KMS-11 (cell line): ENCODE data around the gene UBE2F.

Source experiments
- H2AFZ ChIP-seq: fragments of 200-600 bp; sonication (generic); 2 replicates; pipeline ENCODE4 v1.6.1; 2016; ENCODE audit warnings: antibody characterized with exemption, mixed run types, low read depth
- H3K27ac ChIP-seq: fragments of 200-600 bp; sonication (generic); 2 replicates; pipeline ENCODE4 v1.6.1; 2016; ENCODE audit warnings: mild to moderate bottlenecking, mixed run types
- H3K27me3 ChIP-seq: fragments of 200-600 bp; sonication (generic); 2 replicates; pipeline ENCODE4 v1.6.1; 2017; ENCODE audit warnings: mild to moderate bottlenecking, low read depth, mixed run types, moderate library complexity; ENCODE audit not compliant: insufficient read depth
- H3K36me3 ChIP-seq: fragments of 200-600 bp; sonication (generic); 2 replicates; pipeline ENCODE4 v1.6.1; 2017; ENCODE audit warnings: mild to moderate bottlenecking, mixed run types; ENCODE audit not compliant: insufficient read depth
- H3K4me1 ChIP-seq: fragments of 200-600 bp; sonication (generic); 2 replicates; pipeline ENCODE4 v1.6.1; 2016; ENCODE audit warnings: mild to moderate bottlenecking, low read depth, mixed run types; ENCODE audit not compliant: poor library complexity, severe bottlenecking
- H3K4me2 ChIP-seq: fragments of 200-600 bp; sonication (generic); 2 replicates; pipeline ENCODE4 v1.7.0; 2016; ENCODE audit warnings: mild to moderate bottlenecking, mixed run types
- H3K4me3 ChIP-seq: fragments of 200-600 bp; sonication (generic); IDR thresholded peaks from 2 replicates; pipeline ENCODE4 v1.6.1; 2017; ENCODE audit warnings: low read depth, low read length, mixed read lengths; ENCODE audit not compliant: insufficient read depth
- H3K79me2 ChIP-seq: fragments of 200-600 bp; sonication (generic); 2 replicates; pipeline ENCODE4 v1.6.1; 2016; ENCODE audit warnings: low read depth, mixed run types; ENCODE audit not compliant: insufficient read depth
- H3K9ac ChIP-seq: fragments of 200-600 bp; sonication (generic); 2 replicates; pipeline ENCODE4 v1.6.1; 2016; ENCODE audit warnings: mild to moderate bottlenecking, mixed run types
- H4K20me1 ChIP-seq: fragments of 200-600 bp; sonication (generic); 2 replicates; pipeline ENCODE4 v1.6.1; 2016; ENCODE audit warnings: mild to moderate bottlenecking, mixed run types; ENCODE audit not compliant: insufficient read depth
- TF ChIP-seq, protein P1 (sequence below): fragments of 200-600 bp; sonication (generic); conservative IDR thresholded peaks from 2 replicates; pipeline ENCODE4 v1.6.1; 2017; ENCODE audit warnings: low read depth, mild to moderate bottlenecking, antibody characterized with exemption, low read length, moderate library complexity, mixed read lengths

Gene UBE2F

GRCh38 chr2:237932731-237933131 lies 34.1 kb upstream of the UBE2F start:
- Histone ChIP-seq H2AFZ (no peak overlapping the region), H3K9ac (no peak overlapping the region; the same call in 1 of the 2 replicates), H3K4me1 (peaks cover 33% of the 10 kb centered on the region), H3K4me2 (peak overlapping the region; percentile 73; the same call in 1 of the 2 replicates), H4K20me1 (no peaks in the 10 kb centered on the region), H3K36me3 (no peaks in the 10 kb centered on the region), H3K79me2 (no peaks in the 10 kb centered on the region), H3K27me3 (no peaks in the 10 kb centered on the region), H3K27ac (peak overlapping the region; percentile 57; the same call in 1 of the 2 replicates), H3K4me3 (no peak overlapping the region)
- TF ChIP-seq, protein P1, sequence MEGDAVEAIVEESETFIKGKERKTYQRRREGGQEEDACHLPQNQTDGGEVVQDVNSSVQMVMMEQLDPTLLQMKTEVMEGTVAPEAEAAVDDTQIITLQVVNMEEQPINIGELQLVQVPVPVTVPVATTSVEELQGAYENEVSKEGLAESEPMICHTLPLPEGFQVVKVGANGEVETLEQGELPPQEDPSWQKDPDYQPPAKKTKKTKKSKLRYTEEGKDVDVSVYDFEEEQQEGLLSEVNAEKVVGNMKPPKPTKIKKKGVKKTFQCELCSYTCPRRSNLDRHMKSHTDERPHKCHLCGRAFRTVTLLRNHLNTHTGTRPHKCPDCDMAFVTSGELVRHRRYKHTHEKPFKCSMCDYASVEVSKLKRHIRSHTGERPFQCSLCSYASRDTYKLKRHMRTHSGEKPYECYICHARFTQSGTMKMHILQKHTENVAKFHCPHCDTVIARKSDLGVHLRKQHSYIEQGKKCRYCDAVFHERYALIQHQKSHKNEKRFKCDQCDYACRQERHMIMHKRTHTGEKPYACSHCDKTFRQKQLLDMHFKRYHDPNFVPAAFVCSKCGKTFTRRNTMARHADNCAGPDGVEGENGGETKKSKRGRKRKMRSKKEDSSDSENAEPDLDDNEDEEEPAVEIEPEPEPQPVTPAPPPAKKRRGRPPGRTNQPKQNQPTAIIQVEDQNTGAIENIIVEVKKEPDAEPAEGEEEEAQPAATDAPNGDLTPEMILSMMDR: no peak

GRCh38 chr2:237934186-237934585 lies 32.6 kb upstream of the UBE2F start:
- H3K79me2 ChIP-seq: no peaks in the 10 kb centered on the region
- H3K27me3 ChIP-seq: no peaks in the 10 kb centered on the region
- H3K36me3 ChIP-seq: no peaks in the 10 kb centered on the region
- no peak overlapping the region for H2AFZ ChIP-seq
- TF ChIP-seq, protein P1: no peak
- H3K4me1 ChIP-seq: peaks cover 27% of the 10 kb centered on the region
- H3K4me3 ChIP-seq: no peak overlapping the region
- no peak overlapping the region for H3K9ac ChIP-seq
- no peak overlapping the region for H3K4me2 ChIP-seq
- no peak overlapping the region for H3K27ac ChIP-seq
- H4K20me1 ChIP-seq: no peaks in the 10 kb centered on the region

DNA sequence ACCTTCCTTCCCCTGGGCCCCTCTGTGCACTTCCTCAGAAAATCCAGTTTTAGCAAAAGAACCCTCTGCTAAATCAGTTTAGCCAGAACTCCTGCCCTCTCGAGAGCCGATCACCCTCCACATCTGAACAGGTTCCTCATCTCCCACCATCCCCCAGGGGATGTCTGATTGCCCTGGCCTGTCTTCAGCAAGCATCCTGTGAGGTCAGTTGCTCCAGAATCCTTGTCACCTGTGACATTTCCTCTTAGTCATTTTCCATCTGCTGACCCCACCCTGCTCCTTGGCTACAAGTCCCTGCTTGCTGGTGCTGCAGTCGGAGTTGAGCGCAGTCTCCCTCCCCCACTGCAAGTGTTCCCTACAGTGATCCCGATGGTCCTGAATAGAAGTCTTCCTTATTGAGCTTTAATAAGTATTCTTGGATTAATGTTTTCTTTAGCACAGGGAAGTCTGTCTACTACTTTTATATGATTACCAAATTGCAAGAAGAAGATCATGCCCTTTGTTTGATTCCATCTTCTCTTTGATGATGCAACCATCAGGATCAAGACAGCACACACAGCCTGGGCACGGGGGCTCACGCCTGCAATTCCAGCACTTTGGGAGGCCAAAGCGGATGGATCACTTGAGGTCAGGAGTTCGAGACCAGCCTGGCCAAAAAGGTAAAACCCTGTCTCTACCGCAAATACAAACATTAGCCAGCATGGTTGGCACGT lies 30.9 kb upstream of the UBE2F start:
- Histone ChIP-seq H3K79me2 (no peaks in the 10 kb centered on the region), H3K4me3 (no peak overlapping the region), H3K36me3 (no peaks in the 10 kb centered on the region), H4K20me1 (no peaks in the 10 kb centered on the region), H3K27me3 (no peaks in the 10 kb centered on the region), H2AFZ (no peak overlapping the region), H3K4me1 (peaks cover 27% of the 10 kb centered on the region), H3K9ac (no peak overlapping the region), H3K27ac (no peak overlapping the region), H3K4me2 (no peak overlapping the region)
- TF ChIP-seq, protein P1: no peak

DNA sequence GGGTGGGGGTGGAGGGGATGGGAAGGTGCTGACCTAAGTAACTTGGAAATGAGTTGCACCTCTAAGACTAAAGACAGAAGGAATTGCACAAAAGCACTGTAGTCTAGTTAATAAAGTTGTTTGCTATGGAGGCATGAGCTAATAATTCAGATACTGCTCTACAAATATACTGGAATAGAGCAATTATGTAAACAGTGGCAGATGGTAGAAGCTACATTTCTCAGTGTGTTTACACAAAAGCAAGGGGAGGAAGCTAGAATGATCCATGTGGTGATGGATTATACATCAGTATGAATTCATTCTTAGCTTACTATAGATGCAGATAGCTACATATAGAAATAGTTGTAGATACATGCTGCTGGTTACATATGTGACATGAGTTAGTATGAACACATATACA lies 27.6 kb upstream of the UBE2F start:
- H3K27me3 ChIP-seq: no peaks in the 10 kb centered on the region
- H3K9ac ChIP-seq: no peak overlapping the region
- H3K79me2 ChIP-seq: no peaks in the 10 kb centered on the region
- H4K20me1 ChIP-seq: no peaks in the 10 kb centered on the region
- no peaks in the 10 kb centered on the region for H3K36me3 ChIP-seq
- TF ChIP-seq, protein P1: no peak
- H2AFZ ChIP-seq: no peak overlapping the region
- H3K4me3 ChIP-seq: no peak overlapping the region
- H3K27ac ChIP-seq: no peak overlapping the region
- no peaks in the 10 kb centered on the region for H3K4me1 ChIP-seq
- H3K4me2 ChIP-seq: no peak overlapping the region
